ENCODE measurements around the gene BIVM.

GRCh38 chr13:102763741-102764140 lies 35.2 kb upstream of the BIVM start:
- TF ChIP-seq POLR2AphosphoS5 (IDR thresholded peaks at IDR 0.05; ENCODE audit: borderline replicate concordance, low read depth, low read length) = no peak
- no peak for TF ChIP-seq EZH2 (IDR thresholded peaks at IDR 0.05)

All from SK-N-MC (cell line).